ENCODE results near the gene TNXB. TPM values are rescaled to one million over a fixed set of nuclear protein-coding genes. Genes with fewer than 3 reads are reported as not detected.
"Not testable (repeated sequence)": the region's sequence is repeated elsewhere in the genome, so short reads cannot be mapped to it uniquely, and the experiment has no call there.

Gene TNXB
- total RNA-seq, 1 experiment from 2014 or later = 1.8 TPM

DNA sequence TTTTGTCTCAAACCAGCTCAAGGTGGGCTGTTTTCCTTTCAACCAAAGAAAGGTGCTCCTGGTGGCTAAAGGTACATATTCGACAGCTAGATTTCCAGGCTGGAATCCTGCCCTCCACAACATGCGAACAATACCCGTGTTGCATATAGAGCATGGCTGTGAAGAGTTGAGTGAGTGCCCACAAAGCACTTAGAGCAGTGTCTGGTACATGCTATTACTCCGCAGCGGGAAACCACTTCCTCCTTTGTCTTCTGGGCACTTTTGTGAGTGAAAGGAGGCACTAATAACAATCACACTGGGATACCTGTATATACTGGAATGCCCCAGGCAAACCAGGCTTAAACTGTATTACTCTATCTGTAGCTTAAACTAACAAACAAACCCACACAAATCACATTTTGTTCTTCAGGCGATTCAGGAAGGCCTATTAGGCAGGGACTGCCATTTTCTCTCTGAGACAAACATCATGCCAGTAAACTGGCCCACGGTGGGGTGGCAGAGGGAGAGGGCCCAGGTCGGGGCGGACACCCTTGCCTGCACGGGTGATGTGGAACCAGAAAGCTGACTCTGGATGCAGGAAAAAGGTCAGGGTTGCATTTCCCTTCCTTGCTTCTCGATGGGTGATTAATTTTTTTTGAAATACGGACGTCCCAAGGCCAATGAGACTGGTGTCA is 104.1 kb downstream of the TNXB start:
- CTCF ChIA-PET; H3K27ac ChIP-seq (ENCODE audit: low read length); H3K27me3 ChIP-seq (ENCODE audit: control insufficient read depth, insufficient read depth, low read length); H3K36me3 ChIP-seq (ENCODE audit: control insufficient read depth, insufficient read depth, low read length); H3K9me3 ChIP-seq (ENCODE audit: control insufficient read depth, insufficient read depth, low read depth, low read length); in situ Hi-C loops (cut with HindIII; ENCODE audit: low pct_unique_long_range_greater_than_20kb, low sequenced_read_pairs); POLR2A ChIA-PET; DNase-seq (ENCODE audit: low read depth, low spot score); ATAC-seq; H3K4me1 ChIP-seq (ENCODE audit: control insufficient read depth, insufficient read depth, low read length); H3K4me3 ChIP-seq (ENCODE audit: low read depth in 2 of 2, low read length in 2 of 2); intact Hi-C loops (cut with micrococcal nuclease; ENCODE audit: unreplicated experiment); BruUV-seq (replicated peaks): not testable (repeated sequence)

DNA sequence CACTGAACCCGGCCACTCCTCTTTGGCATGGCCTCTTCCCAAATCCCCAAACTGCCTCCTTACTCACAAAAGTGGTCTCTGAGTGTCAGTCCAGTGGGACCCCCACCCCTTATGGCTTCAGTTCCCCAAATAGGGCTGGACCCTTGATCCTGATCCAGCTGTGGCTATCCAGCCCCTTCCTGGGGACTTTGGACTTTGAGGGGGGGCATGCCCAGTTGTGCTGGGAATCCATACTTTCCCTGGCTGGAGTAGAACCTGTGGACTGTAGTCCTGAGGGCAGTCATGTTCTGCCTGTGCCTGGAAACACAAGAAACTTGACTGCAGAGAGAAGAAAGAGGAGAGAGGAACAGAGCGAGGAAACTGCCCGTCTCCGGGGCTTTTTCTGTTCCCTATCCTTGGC is 104.7 kb downstream of the TNXB start:
- intact Hi-C loops (cut with micrococcal nuclease; ENCODE audit: unreplicated experiment); H3K36me3 ChIP-seq (ENCODE audit: control insufficient read depth, insufficient read depth, low read length); H3K27ac ChIP-seq (ENCODE audit: low read length); H3K9me3 ChIP-seq (ENCODE audit: control insufficient read depth, insufficient read depth, low read depth, low read length); H3K4me3 ChIP-seq (ENCODE audit: low read depth in 2 of 2, low read length in 2 of 2); ATAC-seq; POLR2A ChIA-PET; H3K4me1 ChIP-seq (ENCODE audit: control insufficient read depth, insufficient read depth, low read length); in situ Hi-C loops (cut with HindIII; ENCODE audit: low pct_unique_long_range_greater_than_20kb, low sequenced_read_pairs); CTCF ChIA-PET; DNase-seq (ENCODE audit: low read depth, low spot score); H3K27me3 ChIP-seq (ENCODE audit: control insufficient read depth, insufficient read depth, low read length); BruUV-seq (replicated peaks): not testable (repeated sequence)

DNA sequence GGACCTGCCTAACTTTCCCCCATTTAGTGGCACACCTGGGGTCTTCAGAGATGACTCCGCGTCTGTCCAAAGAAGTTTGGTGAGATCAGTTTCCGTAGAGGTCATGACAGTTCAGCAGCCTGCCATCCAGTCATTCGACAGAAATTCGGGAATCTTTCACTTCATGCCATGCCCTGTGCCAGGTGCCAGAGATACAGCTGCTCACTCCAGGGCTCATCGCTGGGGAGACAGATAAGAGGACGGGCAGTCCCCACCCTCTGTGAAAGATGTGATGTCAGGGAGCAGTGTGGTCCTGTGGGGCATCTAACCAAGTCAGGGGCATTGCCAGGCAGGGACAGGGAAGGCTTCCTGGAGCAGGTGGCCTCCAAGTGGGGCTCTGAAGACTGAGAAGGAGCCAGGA is 105.8 kb downstream of the TNXB start:
- H3K36me3 ChIP-seq (ENCODE audit: control insufficient read depth, insufficient read depth, low read length); H3K4me3 ChIP-seq (ENCODE audit: low read depth in 2 of 2, low read length in 2 of 2); DNase-seq (ENCODE audit: low read depth, low spot score); POLR2A ChIA-PET; H3K9me3 ChIP-seq (ENCODE audit: control insufficient read depth, insufficient read depth, low read depth, low read length); intact Hi-C loops (cut with micrococcal nuclease; ENCODE audit: unreplicated experiment); in situ Hi-C loops (cut with HindIII; ENCODE audit: low pct_unique_long_range_greater_than_20kb, low sequenced_read_pairs); H3K27me3 ChIP-seq (ENCODE audit: control insufficient read depth, insufficient read depth, low read length); H3K4me1 ChIP-seq (ENCODE audit: control insufficient read depth, insufficient read depth, low read length); BruUV-seq (replicated peaks); CTCF ChIA-PET; H3K27ac ChIP-seq (ENCODE audit: low read length); ATAC-seq: not testable (repeated sequence)

DNA sequence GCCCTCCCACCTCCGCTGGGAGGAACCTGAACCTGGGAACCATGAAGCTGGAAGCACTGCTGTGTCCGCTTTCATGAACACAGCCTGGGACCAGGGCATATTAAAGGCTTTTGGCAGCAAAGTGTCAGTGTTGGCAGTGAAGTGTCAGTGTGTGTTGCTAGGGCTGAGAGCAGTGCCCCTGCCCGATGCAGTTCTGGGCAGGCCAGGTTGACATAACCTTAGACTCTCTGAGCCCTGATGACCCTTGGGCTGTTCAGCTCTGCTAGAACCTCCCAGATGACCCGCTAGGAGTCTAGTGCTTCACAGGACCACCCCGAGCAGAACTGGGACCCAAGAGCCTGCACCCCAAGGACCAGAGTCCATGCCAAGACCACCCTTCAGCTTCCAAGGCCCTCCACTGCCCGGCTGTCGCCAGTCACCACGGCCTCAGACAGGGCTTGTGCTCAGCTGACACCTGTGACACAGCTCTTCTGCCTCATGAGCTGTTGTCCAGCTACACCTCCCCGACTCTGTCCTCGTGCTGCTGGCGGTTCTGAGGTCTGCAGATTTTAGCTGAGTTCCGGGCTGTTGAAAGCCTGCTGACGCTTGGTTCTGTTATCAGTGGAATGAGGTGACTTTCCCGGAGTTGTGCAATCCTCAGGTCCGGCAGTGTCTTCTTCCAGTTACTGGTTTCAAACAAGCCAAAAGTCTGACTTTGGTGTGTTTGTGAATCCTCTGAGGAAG is 106.4 kb downstream of the TNXB start:
- ATAC-seq; in situ Hi-C loops (cut with HindIII; ENCODE audit: low pct_unique_long_range_greater_than_20kb, low sequenced_read_pairs); intact Hi-C loops (cut with micrococcal nuclease; ENCODE audit: unreplicated experiment): not testable (repeated sequence)

DNA sequence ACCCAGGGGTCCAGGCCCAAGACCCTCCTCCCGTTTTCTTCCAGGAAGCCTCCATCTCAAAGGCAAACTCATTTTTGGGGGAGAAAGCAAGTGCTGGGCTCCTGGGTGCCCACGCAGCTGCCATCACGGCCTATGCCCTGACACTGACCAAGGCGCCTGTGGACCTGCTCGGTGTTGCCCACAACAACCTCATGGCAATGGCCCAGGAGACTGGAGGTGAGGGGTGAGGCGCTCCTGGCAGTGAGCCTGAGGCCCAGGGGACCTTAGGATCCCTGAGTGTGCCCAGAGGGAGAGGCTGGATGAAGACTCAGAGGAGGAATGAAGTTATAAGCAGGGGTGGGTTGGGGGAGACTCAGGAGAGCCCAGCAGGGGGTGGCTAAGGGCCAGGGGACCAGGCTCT is 112.8 kb downstream of the TNXB start:
- ATAC-seq; H3K36me3 ChIP-seq (ENCODE audit: control insufficient read depth, insufficient read depth, low read length); BruUV-seq (replicated peaks); H3K27me3 ChIP-seq (ENCODE audit: control insufficient read depth, insufficient read depth, low read length); H3K27ac ChIP-seq (ENCODE audit: low read length); H3K9me3 ChIP-seq (ENCODE audit: control insufficient read depth, insufficient read depth, low read depth, low read length); in situ Hi-C loops (cut with HindIII; ENCODE audit: low pct_unique_long_range_greater_than_20kb, low sequenced_read_pairs); CTCF ChIA-PET; DNase-seq (ENCODE audit: low read depth, low spot score); H3K4me1 ChIP-seq (ENCODE audit: control insufficient read depth, insufficient read depth, low read length); H3K4me3 ChIP-seq (ENCODE audit: low read depth in 2 of 2, low read length in 2 of 2); POLR2A ChIA-PET; intact Hi-C loops (cut with micrococcal nuclease; ENCODE audit: unreplicated experiment): not testable (repeated sequence)

More for the DNA sequence above, 106.4 kb downstream of the TNXB start:
- DNase-seq (ENCODE audit: low read depth, low spot score); H3K27ac ChIP-seq (ENCODE audit: low read length); H3K9me3 ChIP-seq (ENCODE audit: control insufficient read depth, insufficient read depth, low read depth, low read length); H3K4me1 ChIP-seq (ENCODE audit: control insufficient read depth, insufficient read depth, low read length); POLR2A ChIA-PET; BruUV-seq (replicated peaks); CTCF ChIA-PET; H3K36me3 ChIP-seq (ENCODE audit: control insufficient read depth, insufficient read depth, low read length); H3K4me3 ChIP-seq (ENCODE audit: low read depth in 2 of 2, low read length in 2 of 2); H3K27me3 ChIP-seq (ENCODE audit: control insufficient read depth, insufficient read depth, low read length): not testable (repeated sequence)

- BruUV-seq (replicated peaks); H3K4me3 ChIP-seq (ENCODE audit: low read depth in 2 of 2, low read length in 2 of 2); H3K9me3 ChIP-seq (ENCODE audit: control insufficient read depth, insufficient read depth, low read depth, low read length); ATAC-seq; intact Hi-C loops (cut with micrococcal nuclease; ENCODE audit: unreplicated experiment); H3K36me3 ChIP-seq (ENCODE audit: control insufficient read depth, insufficient read depth, low read length); H3K4me1 ChIP-seq (ENCODE audit: control insufficient read depth, insufficient read depth, low read length); H3K27ac ChIP-seq (ENCODE audit: low read length); H3K27me3 ChIP-seq (ENCODE audit: control insufficient read depth, insufficient read depth, low read length); CTCF ChIA-PET; POLR2A ChIA-PET; DNase-seq (ENCODE audit: low read depth, low spot score); in situ Hi-C loops (cut with HindIII; ENCODE audit: low pct_unique_long_range_greater_than_20kb, low sequenced_read_pairs): not testable (repeated sequence)
These were observed 114.7 kb downstream of the TNXB start for GRCh38 chr6:31994421-31994820.
